ENCODE results near the gene ACTG1.

ACTG1 gene

DNA sequence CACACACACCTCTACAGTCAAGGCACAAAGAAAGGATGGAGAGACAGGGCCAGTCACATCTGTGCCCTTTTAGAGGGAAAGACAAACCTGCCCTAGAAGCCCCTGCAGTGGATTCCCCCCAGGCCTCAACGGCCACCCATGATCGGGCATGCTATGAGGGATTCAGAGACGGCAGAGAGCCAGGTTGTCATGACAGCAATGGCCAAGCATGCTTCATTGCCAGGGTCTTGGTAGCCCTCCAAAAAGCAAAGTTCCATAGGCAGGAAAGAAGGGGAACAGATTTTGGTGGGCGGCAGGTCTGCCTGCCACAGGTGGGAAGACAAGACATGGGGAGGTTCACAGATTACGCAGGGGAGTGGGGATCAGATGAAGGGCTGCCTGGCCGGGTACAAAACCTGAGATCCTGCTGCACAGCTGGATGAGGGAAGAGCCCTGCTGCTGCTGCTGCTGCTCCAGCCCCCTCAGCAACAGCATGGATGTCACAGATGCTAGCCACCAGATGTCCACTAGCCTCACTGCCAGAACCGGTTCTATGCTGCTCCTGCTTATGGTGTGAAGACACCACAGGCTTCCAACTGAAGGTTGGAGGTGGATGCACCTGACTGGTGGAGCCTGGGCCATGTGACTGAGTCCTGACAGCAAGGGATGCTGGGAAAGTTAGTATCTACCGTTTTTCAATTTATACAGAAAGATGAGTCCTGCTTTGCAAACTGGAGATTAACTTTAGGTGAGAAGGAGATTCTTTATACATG, 17.8 kb downstream of the ACTG1 start:
- no peak for DNase-seq (ENCODE audit: low read depth)

DNA sequence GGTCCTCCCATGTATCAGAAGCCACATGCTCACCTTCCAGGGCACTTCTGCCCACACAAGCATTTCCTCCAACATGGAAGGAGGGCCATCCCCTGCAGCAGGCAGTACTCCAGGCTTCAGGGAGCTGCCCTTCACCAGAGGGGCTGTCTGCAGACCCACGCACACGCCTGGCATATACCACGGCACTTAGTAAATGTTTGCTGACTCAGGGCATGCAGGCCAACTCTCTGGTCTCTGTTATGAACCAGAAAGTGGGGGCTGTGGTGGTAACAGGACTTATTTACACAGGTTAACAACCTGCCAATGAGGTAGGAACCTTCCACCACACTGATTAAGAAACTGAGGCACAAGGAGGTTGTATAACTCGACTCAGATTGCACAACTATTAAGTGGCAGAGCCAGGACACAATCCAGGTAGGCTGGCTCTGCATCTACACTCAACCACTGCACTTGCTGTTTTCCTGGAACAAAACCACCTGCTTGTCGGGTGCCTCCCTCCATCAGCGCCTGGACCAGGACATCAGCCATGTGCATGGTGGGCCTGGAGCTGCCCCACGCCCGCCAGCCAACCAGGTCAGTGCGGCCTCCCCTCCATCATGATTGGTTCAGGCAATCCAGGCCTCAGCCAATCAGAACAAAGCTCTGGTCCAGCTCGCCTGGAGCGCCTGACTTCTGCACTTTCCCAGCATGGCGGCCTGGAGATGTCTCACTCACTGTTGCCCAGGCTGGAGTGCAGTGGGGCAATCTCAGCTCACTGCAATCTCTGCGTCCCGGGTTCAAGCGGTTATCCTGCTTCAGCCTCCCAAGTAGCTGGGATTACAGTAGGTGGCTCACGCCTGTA, 19.2 kb downstream of the ACTG1 start:
- DNase-seq (ENCODE audit: low read depth), result no peak

DNA sequence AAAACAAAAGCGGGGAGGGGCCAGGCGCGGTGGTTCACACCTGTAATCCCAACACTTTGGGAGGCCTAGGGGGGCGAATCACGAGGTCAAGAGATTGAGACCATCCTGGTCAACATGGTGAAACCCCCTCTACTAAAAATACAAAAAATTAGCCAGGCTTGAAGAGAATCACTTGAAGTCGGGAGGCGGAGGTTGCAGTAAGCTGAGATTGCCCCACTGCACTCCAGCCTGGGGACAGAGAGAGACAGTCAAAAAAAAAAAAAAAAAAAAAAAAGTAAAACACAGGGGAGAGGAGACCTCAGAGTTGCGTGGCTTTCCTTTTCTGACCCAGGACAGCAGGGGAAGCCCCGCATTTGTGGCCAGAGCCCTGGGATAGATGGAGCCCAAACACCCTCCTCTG, 19.9 kb downstream of the ACTG1 start:
- DNase-seq (ENCODE audit: low read depth), result no peak

DNA sequence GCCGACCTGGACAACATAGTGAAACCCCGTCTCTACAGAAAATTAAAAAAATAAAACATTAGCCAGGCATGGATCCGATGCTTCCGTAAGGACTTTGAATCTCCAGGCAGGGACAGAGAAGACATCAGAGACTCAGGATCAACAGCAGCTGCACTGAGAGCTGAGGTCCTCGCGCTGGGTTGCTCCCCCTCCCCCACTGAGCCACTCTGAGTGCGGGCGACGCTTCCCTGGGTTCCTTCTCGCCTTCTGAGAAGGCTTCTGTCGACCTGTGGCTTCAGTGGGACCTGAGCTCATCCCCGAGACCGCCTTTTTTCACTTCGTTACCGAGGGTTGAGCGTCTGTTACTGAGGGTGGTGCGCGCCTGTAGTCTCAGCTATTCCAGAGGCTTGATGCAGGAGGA, 20.4 kb downstream of the ACTG1 start:
- no peak for DNase-seq (ENCODE audit: low read depth)

DNA sequence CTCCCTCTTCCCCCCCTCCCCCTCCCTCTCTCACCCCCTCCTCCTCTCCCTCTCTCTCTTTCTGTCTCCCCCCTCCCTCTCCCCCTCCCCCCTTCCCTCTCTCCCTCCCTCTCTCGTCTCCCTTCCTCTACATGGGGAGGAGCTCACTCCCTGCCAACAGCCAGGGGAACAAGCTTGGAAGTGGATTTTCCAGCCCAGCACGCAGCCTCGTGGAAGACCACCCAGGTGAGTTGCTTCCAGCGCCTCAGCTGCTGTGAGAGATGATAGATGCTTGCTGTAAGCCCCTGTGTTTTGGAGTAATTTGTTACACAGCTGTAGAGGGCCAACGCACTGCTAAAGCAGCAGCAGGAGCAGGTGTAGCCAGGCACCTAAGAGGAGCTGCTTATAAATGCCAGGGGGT, 20.8 kb downstream of the ACTG1 start:
- no peak for DNase-seq (ENCODE audit: low read depth)

DNA sequence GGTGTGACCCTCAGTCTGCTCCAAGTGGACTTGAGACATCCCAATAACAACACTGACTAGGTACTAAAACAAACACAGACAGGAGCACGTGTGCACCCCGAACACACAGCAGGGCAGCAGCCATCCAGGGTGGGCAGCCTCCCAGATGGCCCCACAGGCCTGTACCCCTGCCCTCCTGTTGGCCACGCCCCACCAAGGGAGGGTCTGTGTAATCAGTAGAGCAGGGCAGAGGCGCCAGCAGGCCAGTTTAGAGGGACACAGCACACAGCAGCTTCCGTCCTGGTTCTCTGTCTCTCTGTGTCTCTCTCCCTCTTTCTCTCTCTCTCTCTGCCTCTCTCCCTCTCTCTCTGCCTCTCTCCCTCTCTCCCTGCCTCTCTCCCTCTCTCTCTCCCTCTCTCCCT, 21.4 kb downstream of the ACTG1 start:
- DNase-seq (ENCODE audit: low read depth), result no peak

DNA sequence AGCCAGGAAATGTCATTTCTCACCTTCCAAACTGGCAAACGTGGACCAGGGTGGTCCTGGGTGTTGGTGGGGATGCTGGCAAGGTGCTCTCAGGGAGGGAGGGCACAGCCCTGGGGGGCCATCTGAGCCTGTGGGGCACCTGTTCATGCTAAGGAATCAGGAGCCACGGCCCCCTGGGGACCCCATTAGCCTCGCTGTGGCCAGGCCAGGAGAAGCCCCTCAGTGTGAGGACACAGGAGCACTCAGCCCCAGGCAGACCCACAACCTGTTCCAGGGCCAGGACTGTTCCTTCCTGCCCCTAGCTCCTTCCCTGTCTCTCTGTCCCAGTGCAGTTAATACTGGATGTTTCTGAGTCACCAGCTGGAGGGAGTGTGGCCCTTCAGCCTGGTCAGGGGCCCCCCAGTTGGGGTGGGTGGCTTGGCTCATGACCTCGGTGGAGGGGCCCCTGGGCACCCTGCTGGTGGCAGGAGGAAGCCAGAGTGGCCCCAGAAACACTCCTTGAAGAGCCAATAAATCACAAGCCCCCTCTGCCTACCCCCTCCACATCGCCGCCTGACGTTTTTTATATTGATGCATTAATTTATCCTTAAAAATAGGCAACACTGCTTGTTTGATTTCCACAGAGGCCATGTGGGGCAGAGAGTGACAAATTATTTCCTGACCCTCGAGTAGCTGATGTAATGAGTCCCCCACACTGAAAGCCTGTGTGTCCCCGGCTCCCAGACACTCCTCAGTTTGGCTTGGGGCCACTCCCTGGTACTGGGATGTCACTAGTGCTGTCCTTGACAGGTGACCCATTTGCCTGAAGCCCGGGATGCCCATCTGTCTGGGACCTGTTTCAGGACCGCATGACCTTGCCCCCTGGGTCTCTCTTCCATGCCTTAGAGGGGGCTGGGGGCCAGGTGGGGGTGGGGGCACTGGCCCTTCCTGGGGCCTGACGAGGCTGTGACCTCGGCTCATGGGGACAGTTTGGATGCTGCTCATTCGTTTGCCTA, 22.3 kb downstream of the ACTG1 start:
- DNase-seq (ENCODE audit: low read depth), result no peak

DNA sequence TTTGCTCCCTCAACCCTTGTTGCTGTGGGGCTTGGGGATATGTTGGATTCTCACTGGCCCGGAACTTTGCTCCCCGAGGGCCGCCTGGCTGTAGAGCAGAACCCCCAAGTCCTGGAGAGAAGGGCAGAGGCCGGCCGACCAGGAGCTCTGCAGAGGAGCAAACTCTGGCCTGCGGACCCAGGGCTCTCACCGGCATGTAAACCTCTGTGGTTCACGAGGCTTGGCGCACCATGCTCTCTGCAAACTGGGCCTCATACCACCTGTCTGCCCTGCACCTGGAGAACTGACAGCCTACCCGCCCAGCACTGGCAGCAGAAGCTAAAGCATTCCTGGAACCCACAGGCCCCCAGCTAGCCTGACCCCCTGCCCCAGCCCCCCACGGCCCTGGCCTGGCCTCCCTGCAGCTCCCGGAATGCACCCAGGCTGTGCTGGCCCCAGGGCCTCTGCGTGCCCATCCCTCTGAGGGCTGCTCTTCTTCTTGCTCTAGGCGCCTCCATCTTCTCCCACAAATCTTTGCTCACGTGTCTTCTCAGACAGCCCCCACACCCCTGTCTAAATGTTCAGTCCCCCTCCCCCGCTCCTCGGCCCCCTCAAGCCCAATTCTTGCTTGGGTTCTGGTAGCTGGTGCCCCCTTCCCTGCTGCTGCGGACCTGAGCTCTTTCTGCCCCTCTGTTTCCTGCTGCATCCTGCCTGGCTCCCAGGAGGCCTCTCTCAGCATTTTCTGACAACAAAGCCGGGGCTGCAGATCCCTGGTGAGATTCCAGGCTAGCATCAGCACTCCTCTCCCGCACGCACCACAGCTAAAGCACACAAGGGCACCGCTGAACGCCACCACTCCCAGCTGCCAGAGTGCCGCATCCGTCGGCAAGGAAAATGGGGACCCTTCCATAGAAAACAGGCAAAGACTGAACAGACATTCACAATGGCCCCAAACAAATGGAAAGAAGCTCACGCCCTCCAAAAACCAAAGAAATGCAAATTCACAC, 23.3 kb downstream of the ACTG1 start:
- DNase-seq (ENCODE audit: low read depth), result no peak

DNA sequence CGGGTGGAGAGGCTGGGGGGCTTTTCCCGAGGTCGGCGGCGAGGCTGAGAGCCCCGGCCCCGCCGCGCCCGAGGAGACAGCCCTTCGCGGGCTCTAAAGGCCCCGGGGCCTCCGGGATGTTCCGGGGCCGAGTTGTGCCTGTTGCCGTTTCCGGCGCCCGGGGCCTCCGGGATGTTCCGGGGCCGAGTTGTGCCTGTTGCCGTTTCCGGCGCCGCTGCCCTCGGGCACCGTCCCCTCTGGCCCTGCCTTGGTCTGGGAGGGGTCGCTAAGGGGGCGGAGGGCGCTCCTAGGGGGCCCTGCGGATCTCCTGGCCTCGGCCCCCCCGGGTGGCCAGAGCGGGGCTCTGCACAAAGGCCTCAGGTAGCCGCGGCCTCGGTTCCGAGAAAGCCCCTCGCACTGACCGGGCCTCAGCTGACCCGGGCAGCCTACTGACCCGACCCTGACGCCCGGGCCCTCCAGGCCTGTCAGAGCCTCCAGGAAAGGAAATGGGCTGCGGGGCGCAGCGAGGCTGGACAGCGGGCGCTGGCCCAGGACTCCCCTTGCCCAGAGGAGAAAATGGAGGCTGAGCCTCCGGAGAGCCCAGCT, 24.2 kb downstream of the ACTG1 start:
- no peak for DNase-seq (ENCODE audit: low read depth)

DNA sequence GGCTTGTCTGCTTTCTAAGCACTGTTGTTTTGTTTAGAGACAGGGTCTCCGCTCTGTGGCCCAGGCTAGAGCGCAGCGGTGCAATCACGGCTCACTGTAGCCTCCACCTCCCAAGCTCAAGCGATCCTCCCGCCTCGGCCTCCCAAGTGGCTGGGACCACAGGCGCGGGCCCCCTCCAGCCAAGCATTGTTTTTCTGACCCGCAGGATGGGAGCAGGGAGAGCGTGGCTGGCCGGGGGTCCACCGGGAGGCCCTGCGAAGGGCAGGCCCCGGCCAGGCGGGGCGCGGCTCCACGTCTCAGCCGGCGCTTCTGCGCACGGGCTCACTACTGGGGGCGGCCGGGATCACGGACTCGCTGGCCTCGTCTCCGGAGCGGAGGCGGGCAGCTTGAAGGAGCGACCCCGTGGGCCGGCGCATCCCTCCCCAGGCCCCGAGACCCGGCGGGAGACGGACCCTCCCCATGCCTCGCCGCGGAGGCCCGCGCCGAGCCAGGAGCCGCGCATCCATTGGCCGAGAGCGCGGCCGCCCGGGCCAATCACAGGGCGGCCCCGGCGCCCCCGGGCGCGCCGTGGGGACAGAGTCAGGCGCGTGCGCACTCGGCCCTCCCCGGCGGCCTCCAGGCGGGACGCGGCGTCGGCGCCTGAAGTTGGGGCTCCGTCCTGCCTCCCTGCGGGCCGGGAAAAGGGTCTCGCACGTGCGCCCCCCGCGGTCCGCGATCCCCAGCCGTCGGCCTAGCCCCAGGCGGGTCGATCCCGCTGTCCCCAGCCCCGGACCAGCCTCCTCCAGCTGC, 24.9 kb downstream of the ACTG1 start:
- peak; percentile 59 for DNase-seq (ENCODE audit: low read depth)

DNA sequence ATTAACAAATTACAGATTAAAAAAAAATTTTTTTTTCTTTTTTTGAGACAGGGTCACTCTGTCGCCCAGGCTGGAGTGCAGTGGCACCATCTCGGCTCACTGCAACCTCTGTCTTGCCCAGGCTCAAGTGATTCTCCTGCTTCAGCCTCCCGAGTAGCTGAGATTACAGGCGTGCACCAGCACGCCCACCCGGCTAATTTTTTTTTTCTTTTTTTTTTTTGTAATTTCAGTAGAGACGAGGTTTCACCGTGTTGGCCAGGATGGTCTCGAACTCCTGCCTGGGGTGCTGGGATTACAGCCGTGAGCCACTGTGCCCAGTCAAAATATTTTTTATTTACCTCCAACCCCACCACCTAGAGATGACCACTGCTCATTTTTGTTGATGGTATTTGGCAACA, 25.5 kb downstream of the ACTG1 start:
- no peak for DNase-seq (ENCODE audit: low read depth)

DNA sequence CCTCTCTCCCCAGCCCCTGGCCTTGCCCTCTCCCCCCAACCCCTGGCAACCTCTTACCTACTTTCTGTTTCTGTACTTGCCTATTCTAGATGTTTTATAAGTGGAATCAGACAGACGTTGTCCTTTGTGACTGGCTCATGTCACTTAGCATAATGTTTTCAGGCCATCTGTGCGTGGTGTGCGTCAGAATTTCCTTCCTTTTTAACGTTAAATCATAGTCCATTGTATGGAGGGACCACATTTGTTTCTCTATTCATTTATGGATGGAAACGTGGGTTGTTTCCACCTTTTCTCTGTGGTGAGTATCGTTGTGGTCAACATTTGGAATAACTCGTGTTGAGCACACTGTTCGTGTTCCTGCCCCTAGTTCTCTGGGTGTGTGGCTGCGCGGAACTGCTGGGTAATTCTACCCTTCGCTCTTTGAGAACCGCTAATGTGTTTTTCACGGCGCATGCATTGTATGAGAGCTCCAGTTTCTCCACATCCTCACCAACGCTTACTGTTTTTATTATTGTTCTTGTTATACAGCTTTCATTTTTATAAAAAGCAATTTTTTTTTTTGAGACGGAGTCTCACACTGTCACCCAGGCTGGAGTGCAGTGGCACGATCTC, 26.3 kb downstream of the ACTG1 start:
- no peak for DNase-seq (ENCODE audit: low read depth)

DNA sequence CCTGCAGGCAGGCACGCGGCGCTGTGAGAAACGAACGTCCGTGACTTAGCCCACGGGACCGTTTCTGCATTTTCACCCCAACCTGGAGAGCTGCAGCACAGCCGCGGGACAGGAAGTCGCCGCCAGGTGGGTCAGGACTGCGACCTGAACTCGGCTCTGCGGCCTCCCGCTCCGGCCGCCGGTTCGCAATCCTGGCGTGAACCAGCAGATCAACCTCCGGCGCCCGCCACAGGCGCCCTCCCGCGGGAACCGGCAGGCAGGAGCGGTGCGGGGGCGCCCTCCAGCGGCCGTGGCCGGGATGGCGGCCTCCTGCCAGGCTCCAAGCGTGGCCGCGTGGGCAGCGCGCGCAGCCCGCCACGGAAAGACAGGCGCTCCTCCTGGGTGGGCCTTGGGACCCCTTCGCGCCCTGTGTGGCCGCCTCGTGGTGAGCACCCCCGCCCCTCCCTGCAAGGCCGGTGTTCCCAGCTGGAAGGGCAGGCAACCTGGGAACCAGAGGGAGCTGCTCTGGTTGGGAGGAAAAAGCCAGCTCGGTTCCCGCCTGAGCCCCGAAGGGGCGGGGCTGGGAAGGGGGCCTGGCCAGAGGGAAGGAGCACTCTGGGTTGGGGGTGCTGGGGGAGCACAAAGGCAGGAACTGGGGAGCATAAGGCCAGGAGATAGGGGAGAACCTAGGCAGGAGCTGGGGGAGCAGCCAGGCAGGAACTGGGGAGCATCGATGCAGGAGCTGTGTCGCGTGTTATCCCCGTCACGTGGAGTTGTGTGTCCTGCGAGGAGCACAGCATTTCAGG, 28.2 kb downstream of the ACTG1 start:
- DNase-seq (ENCODE audit: low read depth), result peak; percentile 66

DNA sequence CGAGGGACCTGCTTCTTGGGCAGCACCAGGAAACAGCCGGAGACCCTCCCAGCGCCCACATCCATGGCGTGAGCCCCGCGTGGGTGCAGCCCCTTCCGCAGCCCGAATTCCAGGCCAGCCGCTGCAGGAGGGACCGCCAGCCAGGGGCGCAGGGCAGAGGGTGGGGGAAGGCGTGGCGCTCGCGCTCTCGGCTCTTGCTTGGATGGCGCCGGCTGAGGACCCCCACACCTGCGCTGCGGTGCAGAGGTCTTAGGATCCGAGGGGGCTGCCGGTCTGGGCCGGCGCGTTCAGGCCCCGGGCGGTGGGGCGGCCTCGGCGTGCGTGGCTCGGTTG, 28.8 kb downstream of the ACTG1 start:
- DNase-seq (ENCODE audit: low read depth), result no peak

DNA sequence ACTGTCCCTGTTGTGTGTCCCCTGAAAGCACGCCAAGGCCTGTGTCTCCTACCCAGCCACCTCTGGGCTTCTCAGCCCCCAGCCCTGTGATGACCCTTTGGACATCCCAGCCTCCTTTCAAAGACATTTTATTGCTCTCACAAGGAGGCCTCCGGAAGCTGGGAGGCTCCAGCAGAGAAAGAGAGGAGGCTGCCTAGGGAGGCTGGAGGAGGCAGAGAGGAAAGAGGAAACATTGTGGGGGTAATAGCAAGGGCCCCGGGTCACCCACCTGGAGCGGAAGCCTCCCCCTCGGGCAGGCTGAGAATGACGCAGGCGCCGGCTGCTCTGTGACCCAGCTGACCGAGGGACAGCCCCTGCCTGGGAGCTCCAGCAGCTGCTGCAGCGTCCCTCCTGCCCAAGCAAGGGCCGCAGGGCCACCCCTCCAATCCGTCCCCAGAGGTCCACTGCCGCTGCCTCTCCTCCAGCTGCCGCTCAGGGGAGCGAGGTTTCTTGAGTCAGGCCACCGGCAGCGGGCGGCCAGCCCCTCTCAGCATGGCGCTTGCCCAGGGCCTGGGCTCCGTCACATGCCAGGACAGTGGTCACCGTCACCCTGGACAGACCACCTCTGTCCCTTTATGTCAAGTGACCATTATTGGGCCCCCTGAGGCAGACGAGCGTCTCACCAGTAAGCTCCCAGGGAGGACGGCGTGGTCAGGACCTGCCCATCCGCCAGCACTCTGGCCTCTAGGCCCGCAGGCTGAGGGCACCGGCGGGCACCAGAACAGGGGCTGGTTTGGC, 29.3 kb downstream of the ACTG1 start:
- DNase-seq (ENCODE audit: low read depth), result no peak

DNA sequence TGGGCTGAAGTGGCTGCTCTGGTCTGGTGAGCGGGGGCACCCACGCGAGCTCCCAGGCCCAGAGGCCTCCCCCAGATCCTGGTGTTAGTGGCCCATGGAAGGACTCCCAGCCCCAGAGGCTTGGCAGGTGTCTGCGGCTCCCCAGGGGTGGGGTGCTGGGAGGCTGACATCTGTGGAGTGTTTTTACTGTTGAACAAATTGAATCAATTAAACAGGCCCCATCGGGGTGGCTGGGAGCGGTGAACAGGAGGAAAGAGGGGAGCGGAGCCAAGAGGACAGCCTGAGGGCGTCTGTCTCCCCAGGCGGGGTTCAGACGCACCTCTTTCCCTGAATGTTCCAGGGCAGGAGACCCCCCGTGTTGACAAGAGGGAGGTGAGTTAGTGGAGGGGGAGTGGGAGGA, 29.9 kb downstream of the ACTG1 start:
- DNase-seq (ENCODE audit: low read depth), result no peak

DNA sequence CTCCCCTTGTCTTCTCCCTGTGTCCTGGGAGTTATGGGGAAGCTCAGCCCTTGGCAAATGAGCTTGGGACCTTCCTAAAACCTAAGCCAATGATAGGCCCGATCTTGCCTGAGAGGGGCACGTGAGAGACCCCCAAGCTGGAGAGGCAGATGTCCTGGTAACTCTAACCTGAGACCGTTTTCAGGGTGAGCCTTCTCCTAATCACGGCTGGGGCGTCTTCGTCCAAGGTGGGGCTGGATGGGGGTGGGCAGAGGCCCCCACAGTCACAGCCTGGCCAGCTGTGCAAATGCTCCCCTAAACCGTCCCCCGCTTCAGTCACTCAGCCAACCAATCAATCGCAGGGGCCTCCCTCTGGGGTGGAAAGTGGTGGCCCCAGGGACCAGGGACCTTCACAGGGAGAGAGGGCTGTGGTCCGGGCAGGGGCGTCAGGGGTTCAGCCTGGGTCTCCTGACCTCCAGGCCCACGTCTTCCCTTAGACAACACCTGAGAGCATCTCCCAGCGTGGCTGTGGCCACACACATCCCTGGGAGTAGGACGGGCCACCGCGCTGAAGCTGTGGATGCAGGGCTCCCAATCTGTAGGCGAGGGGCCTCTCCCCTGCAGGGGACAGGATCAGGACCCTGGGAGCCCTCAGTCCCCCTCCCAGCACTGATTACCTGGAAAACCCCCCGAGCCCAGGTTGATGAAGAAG, 30.6 kb downstream of the ACTG1 start:
- DNase-seq (ENCODE audit: low read depth), result no peak

Measured in T-helper 22 cell (primary cell).